SK-MEL-5 (cell line): ENCODE results near the gene KLHL15. TPM values are rescaled to one million over a fixed set of nuclear protein-coding genes. Genes with fewer than 3 reads are reported as not detected.

Source experiments
- total RNA-seq: library from RNA; depleted of rRNA; stranded (reverse); fragments of >200 nt; shearing (Covaris generic); gene quantifications from 2 replicates; pipeline ENCODE4 v1.2.3, GENCODE V29; 2014; rRNA removed

The KLHL15 gene
- total RNA-seq, 1 experiment from 2014 or later: 12.4 TPM

Other genes with a start within 250 kb of the KLHL15 start
- gene SAT1, start 244.0 kb downstream of the KLHL15 start, total RNA-seq: 480 and 515 TPM in 2 replicates
- gene APOO, start 119.2 kb downstream of the KLHL15 start, total RNA-seq: 38.6 and 52.6 TPM in 2 replicates
- gene CXorf58, start 119.2 kb downstream of the KLHL15 start, total RNA-seq: 0.11 and 2.4 TPM in 2 replicates
- gene EIF2S3, start 27.8 kb upstream of the KLHL15 start, total RNA-seq: 400 and 410 TPM in 2 replicates
- gene ZFX, start 122.5 kb upstream of the KLHL15 start, total RNA-seq: 21.8 and 24.8 TPM in 2 replicates